Iris pigment epithelial cell (primary cell): ENCODE measurements around the gene MITF.
A peak's percentile ranks its signal among the peaks of the same experiment; 100 is the strongest.
"Not testable (repeated sequence)": the region's sequence is repeated elsewhere in the genome, so short reads cannot be mapped to it uniquely, and the experiment has no call there.

Experiments
- DNase-seq: peaks from one replicate; pipeline ENCODE4 v3.0.0-alpha.2; 2011; ENCODE audit warnings: low read depth

MITF gene

GRCh38 chr3:69872783-69873378 is 133.6 kb downstream of the MITF start:
- peak; percentile 52 for DNase-seq

DNA sequence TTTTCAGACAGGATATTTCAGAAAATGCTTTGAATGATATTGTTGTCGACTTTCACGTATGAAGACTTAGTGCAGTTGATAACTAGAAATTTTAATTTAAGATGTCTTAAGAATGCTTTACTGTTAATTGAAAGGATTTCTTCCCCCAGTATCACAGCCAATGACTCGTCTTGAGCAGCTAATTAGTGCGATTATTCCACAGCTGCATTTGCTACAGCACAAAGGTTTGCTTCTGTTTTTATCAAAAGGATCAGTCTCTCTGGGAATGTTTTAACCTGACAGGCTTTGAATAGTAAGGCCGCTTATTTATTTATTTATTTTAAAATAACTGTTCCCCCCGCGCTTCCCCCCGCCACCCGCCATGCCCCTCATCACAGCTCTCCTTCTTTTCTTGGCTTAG is 136.8 kb downstream of the MITF start:
- no peak for DNase-seq

DNA sequence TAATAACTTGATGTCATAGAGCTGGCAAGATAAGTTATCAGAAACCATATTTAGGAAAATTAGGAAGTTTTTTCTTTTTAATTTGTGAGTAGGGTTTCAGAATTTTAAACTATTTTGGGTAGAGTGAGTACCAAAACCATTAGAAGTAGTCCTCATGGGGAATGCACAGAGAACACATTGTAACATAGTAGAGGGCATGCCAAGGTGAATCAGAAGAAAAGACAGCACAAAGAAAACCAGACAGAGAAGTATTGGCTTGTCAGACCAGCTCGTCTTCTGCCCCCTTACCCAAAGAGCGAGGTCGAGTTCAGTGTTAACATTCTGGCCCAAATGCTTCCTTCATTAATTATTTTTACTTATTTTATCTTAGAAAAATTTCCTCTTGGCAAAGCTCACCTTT is 139.0 kb downstream of the MITF start:
- DNase-seq, result no peak

- no peak for DNase-seq
Measured at GRCh38 chr3:69879051-69879450, 139.8 kb downstream of the MITF start.

DNA sequence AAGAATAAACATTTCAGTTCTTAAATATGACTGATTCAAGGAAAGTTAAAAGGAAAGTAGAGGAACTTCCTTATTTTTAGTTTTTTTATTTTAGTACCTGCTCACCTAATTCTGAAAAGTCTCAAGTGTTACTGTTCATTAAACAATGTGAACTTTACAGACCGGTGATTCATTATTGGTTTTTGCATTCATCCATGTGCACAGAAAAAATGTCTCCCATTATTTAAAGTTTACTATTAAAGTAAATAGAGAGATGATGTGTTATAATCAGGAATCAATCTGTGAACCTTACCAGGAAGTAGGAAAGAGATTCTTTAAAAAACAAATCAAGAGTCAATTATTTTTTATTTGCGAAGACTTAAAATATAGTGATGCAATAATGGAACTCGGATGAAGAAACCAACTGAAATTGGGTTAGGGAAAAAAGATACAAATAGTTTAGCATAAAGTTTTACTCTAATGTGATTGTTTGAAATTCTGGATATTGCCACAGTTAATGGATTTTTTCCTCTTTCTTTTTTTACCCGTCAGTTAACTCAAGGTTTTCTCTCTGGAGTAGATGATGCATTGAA is 140.9 kb downstream of the MITF start:
- DNase-seq, result no peak

- DNase-seq, result no peak
Measured at GRCh38 chr3:69881051-69881450, 141.8 kb downstream of the MITF start.

GRCh38 chr3:69881756-69882428 is 142.6 kb downstream of the MITF start:
- peak; percentile 69 for DNase-seq

- no peak for DNase-seq
Measured at GRCh38 chr3:69882560-69882959, 143.3 kb downstream of the MITF start.

DNA sequence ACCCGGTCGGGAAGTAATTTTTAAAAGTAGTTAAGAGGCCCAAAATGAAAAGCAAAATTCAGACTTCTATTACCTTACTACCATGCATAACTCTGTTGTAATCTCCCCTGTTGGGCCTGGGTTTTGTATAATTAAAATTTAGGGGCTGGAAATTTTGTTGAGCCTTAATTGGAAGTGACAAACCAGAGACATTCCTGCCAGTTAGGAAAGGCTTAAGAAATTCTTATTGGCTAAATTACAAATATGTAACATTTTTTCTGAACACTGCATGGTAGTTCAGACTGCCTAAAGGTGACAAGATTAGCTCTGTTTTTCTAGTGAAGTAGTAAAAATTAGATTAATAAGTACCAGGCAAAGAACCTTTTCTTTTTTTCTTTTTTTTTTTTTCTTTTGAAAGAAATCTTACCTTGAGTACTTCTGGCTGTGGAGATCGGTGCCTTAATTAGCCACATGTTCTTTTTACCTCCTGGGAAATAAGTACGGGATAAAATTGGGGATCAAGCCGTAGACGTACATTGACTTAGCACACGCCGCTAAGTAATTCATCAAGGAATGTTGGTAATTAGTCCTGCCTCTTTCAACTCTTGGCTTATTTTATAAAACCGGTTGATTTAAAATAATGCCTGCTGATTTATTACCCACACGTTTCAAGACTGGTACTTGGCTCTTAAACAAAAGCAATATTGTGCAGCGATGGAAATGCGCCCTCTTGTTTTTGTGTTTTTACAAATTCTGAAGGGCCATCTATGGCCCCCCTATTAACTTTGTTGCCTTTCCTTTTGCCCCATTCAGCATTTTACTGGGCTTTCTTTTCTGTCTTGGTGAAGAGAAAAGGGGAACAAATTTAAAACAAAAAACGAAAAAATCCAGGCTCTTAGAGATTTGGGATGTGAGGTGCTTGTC is 149.0 kb downstream of the MITF start:
- DNase-seq, result no peak

- no peak for DNase-seq
Measured at GRCh38 chr3:69888943-69889315, 149.7 kb downstream of the MITF start.

DNA sequence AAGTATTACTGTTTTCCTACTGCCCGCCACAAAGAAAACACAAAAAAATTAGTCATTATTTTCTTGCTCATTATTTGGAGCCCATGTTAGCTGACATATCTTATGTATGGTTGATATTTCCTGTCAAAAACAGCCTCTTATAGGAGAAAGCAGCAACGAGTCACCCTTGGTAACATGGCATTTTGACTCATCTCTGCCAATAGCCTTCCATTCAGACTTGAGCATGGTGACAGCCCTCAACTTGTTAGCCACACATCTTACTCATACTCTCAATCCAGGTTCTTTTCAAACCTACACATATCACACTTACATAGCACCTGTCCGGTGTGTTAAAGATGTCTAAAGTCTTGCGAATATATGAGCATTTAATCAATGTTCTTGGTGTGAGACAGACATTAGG is 150.8 kb downstream of the MITF start:
- DNase-seq, result peak; percentile 51

DNA sequence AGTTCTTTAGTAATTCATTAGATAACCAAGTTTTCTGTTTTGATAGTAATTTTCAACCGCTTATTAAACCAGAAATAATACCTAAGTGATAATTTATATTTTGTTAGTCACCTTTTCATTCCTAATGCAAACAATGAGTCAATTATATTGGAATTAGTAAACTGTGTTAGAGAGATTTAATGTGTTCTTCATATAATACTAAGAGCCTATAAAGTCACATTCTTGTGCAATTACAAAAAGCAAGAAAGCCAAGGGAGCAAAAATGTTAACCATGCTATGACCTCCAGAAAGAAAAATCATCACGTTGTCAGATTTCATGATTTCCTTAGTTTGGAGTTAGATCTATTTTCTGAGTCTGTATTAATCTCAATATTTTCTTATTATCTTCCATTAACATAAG is 151.4 kb downstream of the MITF start:
- DNase-seq, result peak; percentile 68

DNA sequence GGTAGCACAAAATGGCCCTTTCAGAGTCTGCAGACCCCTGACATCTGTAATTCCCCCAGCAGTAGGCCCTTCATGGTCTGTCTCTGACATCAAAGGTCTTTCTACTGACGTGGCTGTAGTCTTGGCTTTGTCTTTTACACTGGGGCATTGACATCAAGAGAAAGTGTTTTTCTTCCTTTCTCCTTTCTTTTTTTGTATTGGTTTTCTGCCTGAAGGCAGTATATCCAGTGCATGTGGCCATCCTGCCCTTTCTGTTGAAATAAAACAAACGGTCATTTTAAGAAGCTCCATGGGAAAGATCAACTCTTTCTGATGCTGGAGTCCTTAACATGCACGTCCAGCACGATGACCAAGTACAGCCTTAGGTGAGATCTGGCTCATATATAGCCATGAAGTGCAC is 153.4 kb downstream of the MITF start:
- no peak for DNase-seq

DNA sequence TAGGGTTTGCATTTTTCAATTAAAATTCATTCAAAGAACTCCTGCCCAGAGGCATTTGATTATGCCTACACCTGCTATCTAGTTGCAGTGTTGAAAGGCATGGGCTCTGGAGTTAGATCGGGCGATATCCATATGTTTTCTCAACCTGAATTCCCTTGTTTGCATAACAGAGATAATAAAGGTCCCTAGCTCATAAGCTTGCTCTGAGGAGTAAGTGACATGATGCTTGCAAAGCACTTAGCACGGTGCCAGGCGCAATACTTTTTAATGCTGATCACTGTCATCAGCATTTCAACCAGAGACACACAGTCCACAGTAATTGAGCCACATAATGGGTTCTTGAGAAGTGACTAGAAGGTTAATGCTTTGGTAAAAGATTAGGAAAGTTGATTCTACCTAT is 154.0 kb downstream of the MITF start:
- no peak for DNase-seq

- DNase-seq, result no peak
Measured at GRCh38 chr3:69896095-69896494, 156.8 kb downstream of the MITF start.

- no peak for DNase-seq
Measured at GRCh38 chr3:69900331-69900730, 161.1 kb downstream of the MITF start.

DNA sequence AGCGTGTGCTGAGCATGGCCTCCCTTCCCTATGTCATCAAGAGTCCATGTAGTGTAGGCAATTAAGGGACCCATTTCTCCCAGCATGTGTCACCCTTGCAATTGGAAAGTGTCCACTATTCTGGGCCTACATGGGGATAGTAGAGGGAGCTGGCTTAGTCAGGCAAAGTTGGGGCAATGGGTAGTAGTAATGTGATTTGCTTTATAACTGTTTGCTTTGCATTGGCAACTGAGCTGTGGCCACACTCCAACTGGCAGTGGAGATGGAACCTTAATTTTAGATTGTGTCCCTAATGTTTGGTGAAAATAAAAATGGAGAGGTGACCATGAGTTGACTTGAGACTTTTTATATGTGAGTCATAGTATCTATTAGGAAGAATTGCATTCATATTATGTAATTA is 162.5 kb downstream of the MITF start:
- no peak for DNase-seq

- DNase-seq, result no peak
Measured at GRCh38 chr3:69902386-69902785, 163.1 kb downstream of the MITF start.

DNA sequence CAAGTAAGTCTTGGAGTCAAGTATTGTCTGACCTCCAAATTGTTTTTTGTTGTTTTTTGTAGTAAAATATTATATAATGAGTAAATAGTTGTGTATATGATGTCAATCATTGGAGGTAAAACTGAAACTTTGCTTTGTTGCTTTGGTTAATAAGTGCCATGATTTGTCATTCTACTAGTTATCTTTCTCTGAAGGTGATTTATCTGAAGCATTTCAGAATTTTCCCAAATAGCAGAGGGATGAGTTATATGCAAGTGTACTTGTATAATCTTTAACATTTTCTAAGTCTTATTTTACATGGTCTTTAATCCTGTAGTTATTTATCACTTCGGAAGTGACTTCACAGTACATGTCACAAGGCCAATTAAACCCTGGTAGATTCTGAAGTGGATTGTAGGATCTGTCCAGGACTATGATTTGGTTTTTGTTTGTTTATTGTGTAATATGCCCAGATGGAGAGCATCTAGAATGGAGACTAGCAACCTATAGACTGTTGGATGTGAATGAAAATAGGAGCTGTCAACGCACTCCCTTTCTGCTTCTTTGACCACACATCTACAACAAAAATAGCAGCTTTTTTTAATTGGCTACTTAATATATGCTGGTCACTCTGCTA is 167.2 kb downstream of the MITF start:
- no peak for DNase-seq

DNA sequence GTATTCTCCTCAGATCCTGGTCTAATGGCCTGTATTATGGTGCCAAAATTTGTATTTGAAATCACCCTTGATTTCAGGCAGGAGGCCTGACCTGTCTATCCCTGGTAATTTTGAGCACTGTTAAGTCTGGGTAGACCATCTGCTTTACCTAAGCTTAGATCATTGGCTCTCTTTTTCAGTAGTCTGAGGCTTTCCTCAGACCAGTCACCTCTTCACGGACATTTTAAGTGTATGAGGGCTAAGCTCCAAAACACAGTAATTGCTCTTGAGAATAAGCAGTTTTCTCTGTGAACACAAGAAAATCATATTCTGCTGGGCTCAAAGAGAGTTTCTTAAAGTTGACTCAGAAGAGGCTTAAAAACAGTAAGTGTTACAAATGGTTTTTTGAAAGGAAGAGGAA is 168.3 kb downstream of the MITF start:
- no peak for DNase-seq

GRCh38 chr3:69909859-69910258 is 170.6 kb downstream of the MITF start:
- DNase-seq, result not testable (repeated sequence)

DNA sequence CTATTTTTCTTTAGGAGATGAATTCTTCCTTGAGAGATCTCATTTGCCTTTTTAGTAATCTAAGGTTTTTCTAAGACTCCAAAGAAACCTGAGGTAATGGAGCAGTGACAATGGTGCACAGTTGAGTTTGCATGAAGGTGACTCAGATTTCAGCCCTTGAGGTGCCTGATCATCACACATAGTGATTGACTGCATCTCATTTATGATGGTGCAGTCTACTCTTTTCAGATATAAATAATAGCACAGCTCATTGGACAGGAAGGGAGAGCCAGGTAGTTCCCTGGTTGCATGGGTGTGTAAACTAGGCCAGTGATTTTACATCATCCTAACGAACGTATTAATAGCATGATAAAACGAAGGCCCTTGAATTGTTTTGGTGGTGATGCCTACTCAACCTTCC is 174.2 kb downstream of the MITF start:
- no peak for DNase-seq
